HG03521 (cell line): ENCODE results near the gene PGA5.

Source experiments
- ATAC-seq: cut with Tn5 transposase; IDR thresholded peaks from one replicate; pipeline ENCODE4 v1.9.1; 2021; ENCODE audit warnings: mild to moderate bottlenecking, moderate library complexity; ENCODE audit not compliant: unreplicated experiment

Gene PGA5

GRCh38 chr11:61266602-61267001, 25.6 kb downstream of the PGA5 start:
- ATAC-seq, result no peak

GRCh38 chr11:61267437-61267841, 26.5 kb downstream of the PGA5 start:
- no peak for ATAC-seq

- ATAC-seq, result no peak
Observed at GRCh38 chr11:61268588-61269250, 27.7 kb downstream of the PGA5 start.

GRCh38 chr11:61270354-61271076, 29.5 kb downstream of the PGA5 start:
- no peak for ATAC-seq

- no peak for ATAC-seq
Observed at GRCh38 chr11:61272731-61273130, 31.8 kb downstream of the PGA5 start.

GRCh38 chr11:61273178-61274078, 32.5 kb downstream of the PGA5 start:
- ATAC-seq, result no peak

GRCh38 chr11:61274084-61274483, 33.1 kb downstream of the PGA5 start:
- no peak for ATAC-seq

- ATAC-seq, result no peak
Observed at GRCh38 chr11:61275191-61275590, 34.2 kb downstream of the PGA5 start.

GRCh38 chr11:61277186-61278000, 36.4 kb downstream of the PGA5 start:
- no peak for ATAC-seq

GRCh38 chr11:61278001-61278470, 37.1 kb downstream of the PGA5 start:
- ATAC-seq, result no peak

- ATAC-seq, result no peak
Observed at GRCh38 chr11:61279934-61280659, 39.1 kb downstream of the PGA5 start.

GRCh38 chr11:61280883-61281580, 40.1 kb downstream of the PGA5 start:
- no peak for ATAC-seq

- ATAC-seq, result no peak
Observed at GRCh38 chr11:61281581-61282250, 40.7 kb downstream of the PGA5 start.

- ATAC-seq, result no peak
Observed at GRCh38 chr11:61283613-61284012, 42.6 kb downstream of the PGA5 start.

GRCh38 chr11:61287338-61287977, 46.5 kb downstream of the PGA5 start:
- ATAC-seq, result no peak

- ATAC-seq, result no peak
Observed at GRCh38 chr11:61290905-61291690, 50.1 kb downstream of the PGA5 start.

GRCh38 chr11:61292356-61292755, 51.4 kb downstream of the PGA5 start:
- ATAC-seq, result no peak
